Fibroblast of pulmonary artery (primary cell): ENCODE results near the gene KLF5.

Source experiments
- DNase-seq: peaks from one replicate; pipeline ENCODE4 v3.0.0-alpha.2; 2010; ENCODE audit warnings: low read depth
- H3K4me3 ChIP-seq: replicated peaks from 2 replicates; pipeline ENCODE4 v1.5.1; 2011; ENCODE audit warnings: low read depth, mild to moderate bottlenecking, control low read depth, low read length, moderate library complexity
- CTCF ChIP-seq: IDR thresholded peaks from 2 replicates; pipeline ENCODE4 v1.5.1; 2011; ENCODE audit warnings: mild to moderate bottlenecking, control low read depth, low read length, inconsistent platforms; ENCODE audit errors: missing control alignments

KLF5 gene

GRCh38 chr13:73107481-73107880 lies 48.7 kb downstream of the KLF5 start:
- TF ChIP-seq CTCF = no peak
- no peak overlapping the region for H3K4me3 ChIP-seq
- DNase-seq = no peak

GRCh38 chr13:73107970-73108369 lies 49.2 kb downstream of the KLF5 start:
- DNase-seq = no peak
- TF ChIP-seq CTCF = no peak
- H3K4me3 ChIP-seq = no peak overlapping the region

DNA sequence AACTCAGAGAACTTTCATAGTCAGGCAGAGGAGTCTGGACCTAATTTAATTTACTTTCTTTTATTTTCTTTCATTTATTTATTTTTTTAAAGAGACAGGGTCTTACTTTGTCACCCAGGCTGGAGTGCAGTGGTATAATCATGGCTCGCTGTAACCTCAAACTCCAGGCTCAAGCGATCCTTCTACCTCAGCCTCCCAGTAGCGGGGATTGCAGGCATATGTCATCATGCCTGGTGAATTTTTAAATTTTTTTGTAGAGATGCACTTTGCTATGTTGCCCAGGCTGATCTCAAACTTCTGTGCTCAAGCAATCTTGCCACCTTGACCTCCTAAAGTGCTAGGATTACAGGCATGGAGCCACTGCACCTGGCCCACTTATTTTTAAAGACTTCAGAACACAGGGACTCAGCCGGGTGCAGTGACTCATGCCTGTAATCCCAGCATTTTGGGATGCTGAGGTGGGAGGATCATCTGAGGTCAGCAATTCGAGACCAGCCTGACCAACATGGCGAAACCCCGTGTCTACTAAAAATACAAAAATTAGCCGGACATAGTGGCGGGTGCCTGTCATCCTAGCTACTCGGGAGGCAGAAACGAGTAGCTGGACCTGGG lies 50.6 kb downstream of the KLF5 start:
- H3K4me3 ChIP-seq = no peak overlapping the region
- no peak for TF ChIP-seq CTCF
- DNase-seq = no peak

- no peak overlapping the region for H3K4me3 ChIP-seq
- no peak for TF ChIP-seq CTCF
- DNase-seq = no peak
These were observed 51.2 kb downstream of the KLF5 start for GRCh38 chr13:73109969-73110368.

- TF ChIP-seq CTCF = no peak
- DNase-seq = no peak
- H3K4me3 ChIP-seq = no peak overlapping the region
These were observed 52.0 kb downstream of the KLF5 start for GRCh38 chr13:73110814-73111213.

DNA sequence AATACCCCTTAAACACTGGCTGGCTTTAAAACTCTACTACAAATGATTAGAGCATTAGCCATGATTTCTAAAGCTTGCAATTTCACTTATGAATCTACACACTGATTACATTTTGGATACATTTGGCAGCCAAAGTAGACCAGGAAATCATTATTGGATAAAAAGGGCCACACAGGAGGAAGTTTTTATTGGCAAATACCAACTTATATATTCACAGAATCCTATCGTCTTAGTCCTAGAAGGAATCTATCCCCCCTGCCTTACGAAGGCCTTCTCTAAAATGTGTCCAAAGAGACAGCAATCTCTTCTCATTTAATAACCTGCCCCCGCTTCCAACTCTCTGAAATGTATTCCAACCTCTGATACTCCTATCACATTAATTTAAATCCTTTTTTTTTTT lies 52.5 kb downstream of the KLF5 start:
- no peak for TF ChIP-seq CTCF
- no peak overlapping the region for H3K4me3 ChIP-seq
- no peak for DNase-seq

DNA sequence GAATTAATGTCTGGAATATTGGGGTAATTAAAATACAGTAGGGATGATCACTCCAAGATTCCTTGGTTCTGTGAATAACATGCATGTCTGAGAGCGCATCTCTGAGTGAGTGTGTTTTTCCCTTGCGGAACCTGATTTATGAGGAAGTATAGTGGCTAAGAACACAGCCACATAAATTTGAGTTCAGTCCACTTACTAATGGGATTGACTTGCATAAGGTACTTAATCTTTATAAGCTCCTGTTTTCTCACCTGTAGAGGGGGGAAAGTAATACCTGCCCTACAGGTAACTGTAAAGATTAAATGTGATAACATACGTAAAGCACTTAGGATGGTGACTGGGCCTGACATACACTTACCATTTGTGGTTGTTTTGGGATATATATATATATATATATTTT lies 60.8 kb downstream of the KLF5 start:
- no peak for TF ChIP-seq CTCF
- no peak overlapping the region for H3K4me3 ChIP-seq
- no peak for DNase-seq
